Endothelial cell of umbilical vein (primary cell): ENCODE data around the gene PPFIBP2. TPM values are rescaled to one million over a fixed set of nuclear protein-coding genes. Genes with fewer than 3 reads are reported as not detected.

ENCODE experiments used
- BruUV-seq: library from RNA; stranded (reverse); fragments of 400-500 nt; replicated peaks from 2 replicates; lab custom pipeline; 2021; lab: Mats Ljungman, UMichigan
- CTCF ChIA-PET: fragments of 300-600, 350-600 bp; sonication (Branson Sonifier 250); formaldehyde crosslinking; loops from one replicate; lab custom pipeline; 2021; ENCODE audit warnings: antibody characterized with exemption, inconsistent platforms; lab: Charles Lee
- POLR2A ChIA-PET: fragments of 300-600, 350-600 bp; sonication (Branson Sonifier 250); formaldehyde crosslinking; loops from one replicate; lab custom pipeline; 2021; ENCODE audit warnings: antibody characterized with exemption, inconsistent platforms; lab: Charles Lee
- DNase-seq: peaks from one replicate; pipeline ENCODE4 v3.0.0-alpha.2; 2011; ENCODE audit warnings: low read depth, low spot score
- FAIRE-seq: peaks from 2 replicates; lab custom pipeline; 2011; peaks lifted over from hg19 to GRCh38; lab: Jason Lieb, UNC
- H2AFZ ChIP-seq: 2 replicates; pipeline ENCODE4 v1.6.0; 2012; ENCODE audit warnings: low read depth, low read length, control low read depth, inconsistent platforms
- H3K27ac ChIP-seq: 2 replicates; pipeline ENCODE4 v1.5.1; 2011; ENCODE audit warnings: low read depth, mild to moderate bottlenecking, control low read depth, low read length, moderate library complexity; ENCODE audit not compliant: insufficient read depth
- H3K27me3 ChIP-seq, 2 experiments: 2 replicates each; pipeline versions ENCODE4 v1.6.0 to v1.6.1; 2011; ENCODE audit warnings: low read length in 2 of 2, mixed read lengths in 1 of 2; ENCODE audit not compliant: control insufficient read depth in 2 of 2, insufficient read depth in 2 of 2
- H3K36me3 ChIP-seq, 2 experiments: 2 replicates in 1 of 2; 3 replicates in 1 of 2; pipeline ENCODE4 v1.5.1; 2011; ENCODE audit warnings: low read length in 2 of 2, mild to moderate bottlenecking in 1 of 2, moderate library complexity in 1 of 2; ENCODE audit not compliant: control insufficient read depth in 2 of 2, insufficient read depth in 2 of 2; ENCODE audit errors: extremely low read depth in 1 of 2
- H3K4me1 ChIP-seq: 3 replicates; pipeline ENCODE4 v1.5.1; 2011; ENCODE audit warnings: mild to moderate bottlenecking, low read length; ENCODE audit not compliant: control insufficient read depth, insufficient read depth; ENCODE audit errors: extremely low read depth
- H3K4me2 ChIP-seq: 2 replicates; pipeline ENCODE4 v1.6.1; 2011; ENCODE audit warnings: low read length, control low read depth, mixed read lengths; ENCODE audit not compliant: insufficient read depth
- H3K4me3 ChIP-seq, 3 experiments: fragments of 200-600 bp in 1 of 3; sonication (generic), shearing (Covaris generic) in 1 of 3; replicated peaks in 1 of 3; 2 replicates each; pipeline ENCODE4 v1.5.1; 2011 to 2016; ENCODE audit warnings: control low read depth in 3 of 3, low read length in 3 of 3, mild to moderate bottlenecking in 2 of 3, inconsistent platforms in 1 of 3, low read depth in 1 of 3, moderate library complexity in 1 of 3; ENCODE audit not compliant: insufficient read depth in 1 of 3
- H3K79me2 ChIP-seq: 2 replicates; pipeline ENCODE4 v1.6.0; 2012; ENCODE audit warnings: low read length, inconsistent platforms; ENCODE audit not compliant: control insufficient read depth, insufficient read depth
- H3K9ac ChIP-seq: replicated peaks from 2 replicates; pipeline ENCODE3; 2011; ENCODE audit warnings: low read length, control low read depth; ENCODE audit not compliant: insufficient read depth; ENCODE audit errors: extremely low read depth
- H3K9me1 ChIP-seq: replicated peaks from 3 replicates; pipeline ENCODE4 v1.6.0; 2011; ENCODE audit warnings: mild to moderate bottlenecking, low read length; ENCODE audit not compliant: control insufficient read depth, insufficient read depth; ENCODE audit errors: extremely low read depth
- H3K9me3 ChIP-seq: replicated peaks from 2 replicates; pipeline ENCODE4 v1.5.1; 2012; ENCODE audit warnings: low read length, inconsistent platforms; ENCODE audit not compliant: control insufficient read depth, insufficient read depth
- H4K20me1 ChIP-seq: replicated peaks from 2 replicates; pipeline ENCODE3; 2011; ENCODE audit warnings: mild to moderate bottlenecking, low read length; ENCODE audit not compliant: control insufficient read depth, insufficient read depth; ENCODE audit errors: extremely low read depth
- EZH2 ChIP-seq: IDR thresholded peaks from 2 replicates; pipeline ENCODE4 v1.6.1; 2012; ENCODE audit warnings: borderline replicate concordance, low read depth, mild to moderate bottlenecking, moderate library complexity, low read length, inconsistent platforms; ENCODE audit not compliant: severe bottlenecking
- GATA2 ChIP-seq: IDR thresholded peaks from 2 replicates; pipeline ENCODE4 v1.7.0; 2011; ENCODE audit warnings: low read depth, mild to moderate bottlenecking, moderate library complexity, mixed read lengths, low read length; ENCODE audit not compliant: insufficient read length, insufficient read depth
- JUN ChIP-seq: IDR thresholded peaks from 2 replicates; pipeline ENCODE4 v1.6.1; 2011; ENCODE audit warnings: borderline replicate concordance, low read depth; ENCODE audit not compliant: insufficient read length, insufficient read depth
- POLR2A ChIP-seq: IDR thresholded peaks from 2 replicates; pipeline ENCODE4 v1.6.1; 2012; ENCODE audit warnings: low read depth, mild to moderate bottlenecking, control low read depth, low read length
- dilution Hi-C: fragments of 300-500 bp; cut with MboI; formaldehyde crosslinking; loops from one replicate; pipeline ENCODE4 v1.15.0; 2019; ENCODE audit warnings: low sequenced_read_pairs; ENCODE audit not compliant: extremely low pct_ligation_motif_present
- intact Hi-C: fragments of 100-400 bp; cut with micrococcal nuclease; formaldehyde crosslinking; loops from one replicate; pipeline ENCODE4 v1.10.0; 2022
- polyA plus RNA-seq, 4 experiments: library from polyadenylated mRNA; depleted of rRNA in 3 of 4; stranded (reverse) in 3 of 4; unstranded in 1 of 4; fragments of >200 nt; gene quantifications; 2 replicates each; pipeline versions ENCODE4 v1.2.1 to v1.2.3, GENCODE V29; 2011 to 2012; ENCODE audit warnings: missing spikeins in 1 of 4
- total RNA-seq: library from RNA; stranded (reverse); gene quantifications from 2 replicates; pipeline ENCODE4 v1.2.3, GENCODE V29; 2021
- TF ChIP-seq, protein P1 (sequence below), 2 donors: IDR thresholded peaks; 1 replicate in 1 of 2; 2 replicates in 1 of 2; pipeline ENCODE4 v1.5.1; 2011; ENCODE audit warnings: low read length in 2 of 2, mild to moderate bottlenecking in 2 of 2, moderate library complexity in 2 of 2, control low read depth in 1 of 2, inconsistent platforms in 1 of 2, low read depth in 1 of 2; ENCODE audit not compliant: insufficient read depth in 1 of 2; ENCODE audit errors: extremely low read depth in 1 of 2
- TF ChIP-seq, protein P2 (sequence below): IDR thresholded peaks from 2 replicates; pipeline ENCODE4 v1.6.1; 2011; ENCODE audit not compliant: insufficient read depth, insufficient read length

The PPFIBP2 gene
- total and polyA plus RNA-seq, 2 donors (not counting 3 experiments of a cell fraction or from before 2014, with no cell fraction given) = 1.3 to 4.0 TPM

DNA sequence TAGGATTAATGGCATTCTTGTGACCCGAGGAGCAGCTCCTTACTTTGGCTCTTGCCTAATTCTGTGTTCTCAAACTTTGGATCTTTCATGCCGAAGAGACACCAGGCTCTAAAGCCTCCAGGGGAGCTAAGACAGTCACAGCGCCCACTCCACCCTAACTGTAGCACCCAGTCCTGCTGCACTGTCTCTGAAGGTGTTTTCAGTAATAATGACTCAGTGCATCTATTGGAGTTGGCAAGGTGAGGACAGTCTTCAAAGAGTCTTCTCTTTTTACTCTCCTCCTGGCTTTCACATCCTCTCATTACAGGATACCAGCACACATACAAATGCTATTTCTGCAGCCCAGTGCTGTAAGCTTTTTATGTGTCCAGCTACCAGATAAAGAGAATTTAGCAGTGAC, 69.4 kb downstream of the PPFIBP2 start:
- no peaks in the 10 kb centered on the region for H3K9me1 ChIP-seq
- ChIA-PET POLR2A (interaction anchor here (0.7 kb wide), 1 partner anchor 36 kb away, joined by 7 read pairs; no protein-coding TSS in a partner anchor), CTCF (interaction anchor here (0.7 to 6.3 kb wide), 3 partner anchors 12 to 82 kb away, joined by 3 to 51 read pairs (median 9); no protein-coding TSS in a partner anchor)
- H3K4me1 ChIP-seq = peaks cover 3% of the 10 kb centered on the region
- no peak for FAIRE-seq
- intact Hi-C loops = no loop called here
- no peak overlapping the region for H3K9ac ChIP-seq
- no peak overlapping the region for H3K4me3 ChIP-seq
- H3K9me3 ChIP-seq = no peaks in the 10 kb centered on the region
- H3K27me3 ChIP-seq = peaks cover 51 to 82% of the 10 kb centered on the region in 2 experiments
- no peak overlapping the region for H2AFZ ChIP-seq
- no peak for TF ChIP-seq EZH2
- TF ChIP-seq, protein P1, sequence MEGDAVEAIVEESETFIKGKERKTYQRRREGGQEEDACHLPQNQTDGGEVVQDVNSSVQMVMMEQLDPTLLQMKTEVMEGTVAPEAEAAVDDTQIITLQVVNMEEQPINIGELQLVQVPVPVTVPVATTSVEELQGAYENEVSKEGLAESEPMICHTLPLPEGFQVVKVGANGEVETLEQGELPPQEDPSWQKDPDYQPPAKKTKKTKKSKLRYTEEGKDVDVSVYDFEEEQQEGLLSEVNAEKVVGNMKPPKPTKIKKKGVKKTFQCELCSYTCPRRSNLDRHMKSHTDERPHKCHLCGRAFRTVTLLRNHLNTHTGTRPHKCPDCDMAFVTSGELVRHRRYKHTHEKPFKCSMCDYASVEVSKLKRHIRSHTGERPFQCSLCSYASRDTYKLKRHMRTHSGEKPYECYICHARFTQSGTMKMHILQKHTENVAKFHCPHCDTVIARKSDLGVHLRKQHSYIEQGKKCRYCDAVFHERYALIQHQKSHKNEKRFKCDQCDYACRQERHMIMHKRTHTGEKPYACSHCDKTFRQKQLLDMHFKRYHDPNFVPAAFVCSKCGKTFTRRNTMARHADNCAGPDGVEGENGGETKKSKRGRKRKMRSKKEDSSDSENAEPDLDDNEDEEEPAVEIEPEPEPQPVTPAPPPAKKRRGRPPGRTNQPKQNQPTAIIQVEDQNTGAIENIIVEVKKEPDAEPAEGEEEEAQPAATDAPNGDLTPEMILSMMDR (IDR thresholded peaks at IDR 0.05; ENCODE audit: extremely low read depth in 1 of 2, insufficient read depth in 1 of 2, low read depth in 1 of 2, low read length in 2 of 2) = no peak
- TF ChIP-seq JUN = no peak
- TF ChIP-seq GATA2 = no peak
- TF ChIP-seq POLR2A = no peak
- no peaks in the 10 kb centered on the region for H4K20me1 ChIP-seq
- no TSS peak for BruUV-seq
- no peak for DNase-seq
- dilution Hi-C loops = no loop called here
- no peaks in the 10 kb centered on the region for H3K79me2 ChIP-seq
- H3K36me3 ChIP-seq = no peaks in the 10 kb centered on the region
- H3K4me2 ChIP-seq = no peak overlapping the region
- H3K27ac ChIP-seq = no peak overlapping the region

DNA sequence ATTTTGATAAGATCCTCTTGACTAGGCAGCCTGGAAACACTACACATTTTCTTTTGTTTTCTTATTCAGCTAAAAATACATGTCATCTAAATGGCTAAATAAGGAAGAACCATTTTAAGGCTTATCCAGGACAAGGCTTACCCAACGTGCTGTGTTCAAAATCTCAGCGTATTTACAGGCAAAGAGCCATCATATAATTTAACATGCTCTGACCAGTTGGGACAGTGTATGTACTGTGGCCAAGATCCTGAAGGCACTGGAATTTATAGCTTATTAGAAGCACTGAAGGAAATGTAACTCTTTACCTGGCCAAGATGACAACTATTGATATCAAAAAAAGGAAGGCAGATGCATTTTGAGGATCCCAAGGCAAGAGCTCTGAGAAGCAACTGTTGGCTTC, 71.1 kb downstream of the PPFIBP2 start:
- H3K27me3 ChIP-seq = peaks cover 46 to 76% of the 10 kb centered on the region in 2 experiments
- dilution Hi-C loops (no loop called here), intact Hi-C loops (no loop called here)
- H3K4me1 ChIP-seq = no peaks in the 10 kb centered on the region
- POLR2A ChIA-PET = no interaction called here
- no TSS peak for BruUV-seq
- no peak overlapping the region for H3K27ac ChIP-seq
- H4K20me1 ChIP-seq = no peaks in the 10 kb centered on the region
- no peaks in the 10 kb centered on the region for H3K9me1 ChIP-seq
- no peak for FAIRE-seq
- DNase-seq = no peak
- H3K79me2 ChIP-seq = no peaks in the 10 kb centered on the region
- no peak for TF ChIP-seq GATA2
- TF ChIP-seq, protein P2, sequence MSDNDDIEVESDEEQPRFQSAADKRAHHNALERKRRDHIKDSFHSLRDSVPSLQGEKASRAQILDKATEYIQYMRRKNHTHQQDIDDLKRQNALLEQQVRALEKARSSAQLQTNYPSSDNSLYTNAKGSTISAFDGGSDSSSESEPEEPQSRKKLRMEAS = no peak
- TF ChIP-seq, protein P1 (IDR thresholded peaks at IDR 0.05; ENCODE audit: extremely low read depth in 1 of 2, insufficient read depth in 1 of 2, low read depth in 1 of 2, low read length in 2 of 2) = no peak
- H3K4me3 ChIP-seq = no peak overlapping the region
- H3K36me3 ChIP-seq = no peaks in the 10 kb centered on the region
- H3K9ac ChIP-seq = no peak overlapping the region
- H2AFZ ChIP-seq = no peak overlapping the region
- CTCF ChIA-PET = interaction anchor here (0.9 to 6.3 kb wide), 6 partner anchors 9 to 81 kb away, joined by 3 to 51 read pairs (median 4); no protein-coding TSS in a partner anchor
- H3K4me2 ChIP-seq = no peak overlapping the region
- H3K9me3 ChIP-seq = no peaks in the 10 kb centered on the region
